GM23338 (cell line): ENCODE measurements around the gene NTF3.

Source experiments
- CREB1 ChIP-seq: fragments of 250-450 bp; sonication (Bioruptor Pico); IDR thresholded peaks from 2 replicates; pipeline ENCODE4 v1.5.0; 2020; ENCODE audit warnings: low read depth, mild to moderate bottlenecking, moderate library complexity
- EZH2 ChIP-seq: fragments of 200-600 bp; sonication (generic); IDR thresholded peaks from one replicate; pipeline ENCODE4 v1.8.0; 2017; ENCODE audit warnings: antibody characterized with exemption, mild to moderate bottlenecking, low read depth; ENCODE audit not compliant: unreplicated experiment
- EZH2phosphoT487 ChIP-seq: fragments of 200-600 bp; sonication (generic); IDR thresholded peaks from one replicate; pipeline ENCODE4 v1.8.1; 2018; ENCODE audit warnings: antibody characterized with exemption; ENCODE audit not compliant: unreplicated experiment
- JUNB ChIP-seq: IDR thresholded peaks from one replicate; pipeline ENCODE4 v1.6.1; 2016; ENCODE audit warnings: antibody characterized with exemption; ENCODE audit not compliant: unreplicated experiment
- NANOG ChIP-seq: IDR thresholded peaks from 2 replicates; pipeline ENCODE4 v1.6.1; 2016; ENCODE audit warnings: antibody characterized with exemption, borderline replicate concordance
- POLR2AphosphoS5 ChIP-seq: IDR thresholded peaks from 2 replicates; pipeline ENCODE4 v1.6.1; 2016; ENCODE audit warnings: antibody characterized with exemption, low read depth
- STAT1 ChIP-seq: IDR thresholded peaks from one replicate; pipeline ENCODE4 v1.6.1; 2016; ENCODE audit warnings: antibody characterized with exemption; ENCODE audit not compliant: unreplicated experiment
- ZNF114 ChIP-seq: fragments of 250-450 bp; sonication (Bioruptor Pico); IDR thresholded peaks from 2 replicates; pipeline ENCODE4 v1.5.0; 2020; ENCODE audit warnings: mild to moderate bottlenecking, moderate library complexity
- ZNF331 ChIP-seq: fragments of 250-450 bp; sonication (Bioruptor Pico); IDR thresholded peaks from 2 replicates; pipeline ENCODE4 v1.5.0; 2020; ENCODE audit warnings: low read depth, mild to moderate bottlenecking, moderate library complexity
- TF ChIP-seq, protein P1 (sequence below): IDR thresholded peaks from 2 replicates; pipeline ENCODE4 v1.6.1; 2016; ENCODE audit warnings: antibody characterized with exemption
- TF ChIP-seq, protein P2 (sequence below), 2 experiments: fragments of 200-600 bp in 1 of 2; sonication (generic) in 1 of 2; conservative IDR thresholded peaks; 2 replicates each; pipeline versions ENCODE4 v1.5.1 to v1.6.1; 2016 to 2017; ENCODE audit warnings: antibody characterized with exemption in 2 of 2, low read depth in 2 of 2, mild to moderate bottlenecking in 2 of 2, moderate library complexity in 1 of 2
- TF ChIP-seq, protein P3 (sequence below): IDR thresholded peaks from one replicate; pipeline ENCODE4 v1.6.1; 2018; ENCODE audit warnings: antibody characterized with exemption; ENCODE audit not compliant: unreplicated experiment

DNA sequence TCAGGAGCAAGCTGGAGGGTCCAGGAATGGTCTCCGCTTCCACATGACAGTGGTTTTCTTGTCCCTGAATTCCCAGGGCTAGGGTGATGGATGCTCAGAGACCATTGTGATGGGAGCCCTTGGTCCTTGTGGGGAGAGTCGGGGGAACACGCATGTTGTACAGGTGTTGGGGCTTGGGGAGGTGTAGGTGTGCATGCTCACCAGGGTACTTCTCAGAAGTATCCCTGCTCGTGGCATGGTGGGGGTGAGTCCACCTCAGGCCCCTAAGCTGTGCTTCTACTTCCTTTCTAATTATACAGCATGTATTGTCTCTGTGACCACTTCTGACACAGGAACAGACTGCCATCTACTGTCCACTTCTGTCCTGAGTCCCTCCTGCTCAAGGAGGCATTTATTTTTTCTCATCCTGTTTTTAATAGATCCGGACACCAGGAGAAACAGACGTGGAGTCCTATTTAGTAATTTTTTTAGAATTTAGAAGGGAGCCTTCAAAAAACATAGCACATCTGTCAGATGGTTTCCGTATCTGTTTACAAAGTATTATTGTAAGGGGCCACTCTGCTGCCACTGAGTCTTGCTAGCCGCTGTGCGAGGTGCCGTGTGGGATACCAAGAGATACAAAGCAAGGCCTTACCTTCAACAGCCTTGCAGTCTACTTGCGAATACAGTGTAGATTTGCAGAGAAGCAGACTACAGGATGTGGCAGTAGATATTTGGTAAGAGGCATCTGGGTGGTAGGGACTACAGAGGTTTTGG, 10.5 kb downstream of the NTF3 start:
- TF ChIP-seq, protein P1, sequence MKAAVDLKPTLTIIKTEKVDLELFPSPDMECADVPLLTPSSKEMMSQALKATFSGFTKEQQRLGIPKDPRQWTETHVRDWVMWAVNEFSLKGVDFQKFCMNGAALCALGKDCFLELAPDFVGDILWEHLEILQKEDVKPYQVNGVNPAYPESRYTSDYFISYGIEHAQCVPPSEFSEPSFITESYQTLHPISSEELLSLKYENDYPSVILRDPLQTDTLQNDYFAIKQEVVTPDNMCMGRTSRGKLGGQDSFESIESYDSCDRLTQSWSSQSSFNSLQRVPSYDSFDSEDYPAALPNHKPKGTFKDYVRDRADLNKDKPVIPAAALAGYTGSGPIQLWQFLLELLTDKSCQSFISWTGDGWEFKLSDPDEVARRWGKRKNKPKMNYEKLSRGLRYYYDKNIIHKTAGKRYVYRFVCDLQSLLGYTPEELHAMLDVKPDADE, result no peak
- TF ChIP-seq EZH2 (no peak), POLR2AphosphoS5 (no peak), EZH2phosphoT487 (no peak), ZNF114 (no peak), JUNB (no peak), STAT1 (no peak), CREB1 (CRISPR knock-in tag) (no peak), ZNF331 (CRISPR knock-in tag) (no peak), NANOG (no peak)
- TF ChIP-seq, protein P2, sequence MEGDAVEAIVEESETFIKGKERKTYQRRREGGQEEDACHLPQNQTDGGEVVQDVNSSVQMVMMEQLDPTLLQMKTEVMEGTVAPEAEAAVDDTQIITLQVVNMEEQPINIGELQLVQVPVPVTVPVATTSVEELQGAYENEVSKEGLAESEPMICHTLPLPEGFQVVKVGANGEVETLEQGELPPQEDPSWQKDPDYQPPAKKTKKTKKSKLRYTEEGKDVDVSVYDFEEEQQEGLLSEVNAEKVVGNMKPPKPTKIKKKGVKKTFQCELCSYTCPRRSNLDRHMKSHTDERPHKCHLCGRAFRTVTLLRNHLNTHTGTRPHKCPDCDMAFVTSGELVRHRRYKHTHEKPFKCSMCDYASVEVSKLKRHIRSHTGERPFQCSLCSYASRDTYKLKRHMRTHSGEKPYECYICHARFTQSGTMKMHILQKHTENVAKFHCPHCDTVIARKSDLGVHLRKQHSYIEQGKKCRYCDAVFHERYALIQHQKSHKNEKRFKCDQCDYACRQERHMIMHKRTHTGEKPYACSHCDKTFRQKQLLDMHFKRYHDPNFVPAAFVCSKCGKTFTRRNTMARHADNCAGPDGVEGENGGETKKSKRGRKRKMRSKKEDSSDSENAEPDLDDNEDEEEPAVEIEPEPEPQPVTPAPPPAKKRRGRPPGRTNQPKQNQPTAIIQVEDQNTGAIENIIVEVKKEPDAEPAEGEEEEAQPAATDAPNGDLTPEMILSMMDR (conservative IDR thresholded peaks at IDR 0.05; ENCODE audit: low read depth in 2 of 2), result peak; percentile 82 to 83
- TF ChIP-seq, protein P3, sequence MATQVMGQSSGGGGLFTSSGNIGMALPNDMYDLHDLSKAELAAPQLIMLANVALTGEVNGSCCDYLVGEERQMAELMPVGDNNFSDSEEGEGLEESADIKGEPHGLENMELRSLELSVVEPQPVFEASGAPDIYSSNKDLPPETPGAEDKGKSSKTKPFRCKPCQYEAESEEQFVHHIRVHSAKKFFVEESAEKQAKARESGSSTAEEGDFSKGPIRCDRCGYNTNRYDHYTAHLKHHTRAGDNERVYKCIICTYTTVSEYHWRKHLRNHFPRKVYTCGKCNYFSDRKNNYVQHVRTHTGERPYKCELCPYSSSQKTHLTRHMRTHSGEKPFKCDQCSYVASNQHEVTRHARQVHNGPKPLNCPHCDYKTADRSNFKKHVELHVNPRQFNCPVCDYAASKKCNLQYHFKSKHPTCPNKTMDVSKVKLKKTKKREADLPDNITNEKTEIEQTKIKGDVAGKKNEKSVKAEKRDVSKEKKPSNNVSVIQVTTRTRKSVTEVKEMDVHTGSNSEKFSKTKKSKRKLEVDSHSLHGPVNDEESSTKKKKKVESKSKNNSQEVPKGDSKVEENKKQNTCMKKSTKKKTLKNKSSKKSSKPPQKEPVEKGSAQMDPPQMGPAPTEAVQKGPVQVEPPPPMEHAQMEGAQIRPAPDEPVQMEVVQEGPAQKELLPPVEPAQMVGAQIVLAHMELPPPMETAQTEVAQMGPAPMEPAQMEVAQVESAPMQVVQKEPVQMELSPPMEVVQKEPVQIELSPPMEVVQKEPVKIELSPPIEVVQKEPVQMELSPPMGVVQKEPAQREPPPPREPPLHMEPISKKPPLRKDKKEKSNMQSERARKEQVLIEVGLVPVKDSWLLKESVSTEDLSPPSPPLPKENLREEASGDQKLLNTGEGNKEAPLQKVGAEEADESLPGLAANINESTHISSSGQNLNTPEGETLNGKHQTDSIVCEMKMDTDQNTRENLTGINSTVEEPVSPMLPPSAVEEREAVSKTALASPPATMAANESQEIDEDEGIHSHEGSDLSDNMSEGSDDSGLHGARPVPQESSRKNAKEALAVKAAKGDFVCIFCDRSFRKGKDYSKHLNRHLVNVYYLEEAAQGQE, result no peak
